ENCODE measurements around the gene JARID2. TPM values are rescaled to one million over a fixed set of nuclear protein-coding genes. Genes with fewer than 3 reads are reported as not detected.

The JARID2 gene
- total RNA-seq, 2 donors from 2014 or later = 3.6 to 4.6 TPM

GRCh38 chr6:15378866-15379265, 133.0 kb downstream of the JARID2 start:
- WGBS, 2 donors = 67 to 76% methylated on average over 4 of the region's 4 CpGs
- intact Hi-C loops (cut with DNase I) = no loop called here
- DNase-seq = no peak

GRCh38 chr6:15380351-15380750, 134.5 kb downstream of the JARID2 start:
- no peak for TF ChIP-seq CTCF (IDR thresholded peaks at IDR 0.05)
- no peak for TF ChIP-seq POLR2A (IDR thresholded peaks at IDR 0.05)
- Histone ChIP-seq H3K9me3 (no peaks in the 10 kb centered on the region), H3K4me1 (no peaks in the 10 kb centered on the region), H3K27me3 (no peaks in the 10 kb centered on the region), H3K36me3 (replicated peaks in 1 of 2; ENCODE audit: insufficient read depth in 1 of 2, low read depth in 2 of 2) (no peaks in the 10 kb centered on the region), H3K4me3 (no peak overlapping the region), H3K27ac (no peak overlapping the region)
- 73 to 89% methylated on average over 4 of the region's 4 CpGs for WGBS, 2 donors
- intact Hi-C loops (cut with DNase I) = no loop called here
- DNase-seq (no peak), ATAC-seq (no peak)

More at GRCh38 chr6:15378866-15379265, 133.0 kb downstream of the JARID2 start:
- Histone ChIP-seq H3K27ac (no peak overlapping the region), H3K27me3 (no peaks in the 10 kb centered on the region), H3K9me3 (no peaks in the 10 kb centered on the region), H3K4me3 (no peak overlapping the region), H3K4me1 (no peaks in the 10 kb centered on the region), H3K36me3 (replicated peaks in 1 of 2; ENCODE audit: insufficient read depth in 1 of 2, low read depth in 2 of 2) (no peaks in the 10 kb centered on the region)
- TF ChIP-seq POLR2A (IDR thresholded peaks at IDR 0.05) = no peak
- TF ChIP-seq CTCF (IDR thresholded peaks at IDR 0.05) = no peak
- ATAC-seq = no peak

- Histone ChIP-seq H3K27me3 (no peaks in the 10 kb centered on the region), H3K27ac (no peak overlapping the region), H3K36me3 (replicated peaks in 1 of 2; ENCODE audit: insufficient read depth in 1 of 2, low read depth in 2 of 2) (no peaks in the 10 kb centered on the region), H3K9me3 (no peaks in the 10 kb centered on the region), H3K4me3 (no peak overlapping the region), H3K4me1 (peaks cover 10% of the 10 kb centered on the region)
- DNase-seq = no peak
- intact Hi-C loops (cut with DNase I) = no loop called here
- ATAC-seq = no peak
- TF ChIP-seq POLR2A (IDR thresholded peaks at IDR 0.05) (no peak), CTCF (IDR thresholded peaks at IDR 0.05) (no peak)
- WGBS, 2 donors = 87 to 88% methylated on average over 7 of the region's 7 CpGs
Observed at GRCh38 chr6:15382089-15382488, 136.2 kb downstream of the JARID2 start.

GRCh38 chr6:15382712-15383111, 136.8 kb downstream of the JARID2 start:
- no peak for DNase-seq

More at GRCh38 chr6:15382712-15383111, 136.8 kb downstream of the JARID2 start:
- peaks cover 13% of the 10 kb centered on the region for H3K4me1 ChIP-seq
- no peaks in the 10 kb centered on the region for H3K9me3 ChIP-seq
- no peak overlapping the region for H3K27ac ChIP-seq
- WGBS, 2 donors = 83 to 85% methylated on average over 8 of the region's 8 CpGs
- intact Hi-C loops (cut with DNase I) = no loop called here
- H3K36me3 ChIP-seq (replicated peaks in 1 of 2; ENCODE audit: insufficient read depth in 1 of 2, low read depth in 2 of 2) = no peaks in the 10 kb centered on the region
- ATAC-seq = no peak
- TF ChIP-seq CTCF (IDR thresholded peaks at IDR 0.05) = no peak
- no peak for TF ChIP-seq POLR2A (IDR thresholded peaks at IDR 0.05)
- H3K27me3 ChIP-seq = no peaks in the 10 kb centered on the region
- no peak overlapping the region for H3K4me3 ChIP-seq
